HG03575 (cell line): ENCODE results near the gene UBR3.
"Not testable (repeated sequence)": the region's sequence is repeated elsewhere in the genome, so short reads cannot be mapped to it uniquely, and the experiment has no call there.

Experiments used
- ATAC-seq: cut with Tn5 transposase; IDR thresholded peaks from one replicate; pipeline ENCODE4 v1.9.1; 2021; ENCODE audit not compliant: unreplicated experiment, insufficient number of reproducible peaks, low FRiP score; ENCODE audit errors: extremely low read depth

The UBR3 gene, protein sequence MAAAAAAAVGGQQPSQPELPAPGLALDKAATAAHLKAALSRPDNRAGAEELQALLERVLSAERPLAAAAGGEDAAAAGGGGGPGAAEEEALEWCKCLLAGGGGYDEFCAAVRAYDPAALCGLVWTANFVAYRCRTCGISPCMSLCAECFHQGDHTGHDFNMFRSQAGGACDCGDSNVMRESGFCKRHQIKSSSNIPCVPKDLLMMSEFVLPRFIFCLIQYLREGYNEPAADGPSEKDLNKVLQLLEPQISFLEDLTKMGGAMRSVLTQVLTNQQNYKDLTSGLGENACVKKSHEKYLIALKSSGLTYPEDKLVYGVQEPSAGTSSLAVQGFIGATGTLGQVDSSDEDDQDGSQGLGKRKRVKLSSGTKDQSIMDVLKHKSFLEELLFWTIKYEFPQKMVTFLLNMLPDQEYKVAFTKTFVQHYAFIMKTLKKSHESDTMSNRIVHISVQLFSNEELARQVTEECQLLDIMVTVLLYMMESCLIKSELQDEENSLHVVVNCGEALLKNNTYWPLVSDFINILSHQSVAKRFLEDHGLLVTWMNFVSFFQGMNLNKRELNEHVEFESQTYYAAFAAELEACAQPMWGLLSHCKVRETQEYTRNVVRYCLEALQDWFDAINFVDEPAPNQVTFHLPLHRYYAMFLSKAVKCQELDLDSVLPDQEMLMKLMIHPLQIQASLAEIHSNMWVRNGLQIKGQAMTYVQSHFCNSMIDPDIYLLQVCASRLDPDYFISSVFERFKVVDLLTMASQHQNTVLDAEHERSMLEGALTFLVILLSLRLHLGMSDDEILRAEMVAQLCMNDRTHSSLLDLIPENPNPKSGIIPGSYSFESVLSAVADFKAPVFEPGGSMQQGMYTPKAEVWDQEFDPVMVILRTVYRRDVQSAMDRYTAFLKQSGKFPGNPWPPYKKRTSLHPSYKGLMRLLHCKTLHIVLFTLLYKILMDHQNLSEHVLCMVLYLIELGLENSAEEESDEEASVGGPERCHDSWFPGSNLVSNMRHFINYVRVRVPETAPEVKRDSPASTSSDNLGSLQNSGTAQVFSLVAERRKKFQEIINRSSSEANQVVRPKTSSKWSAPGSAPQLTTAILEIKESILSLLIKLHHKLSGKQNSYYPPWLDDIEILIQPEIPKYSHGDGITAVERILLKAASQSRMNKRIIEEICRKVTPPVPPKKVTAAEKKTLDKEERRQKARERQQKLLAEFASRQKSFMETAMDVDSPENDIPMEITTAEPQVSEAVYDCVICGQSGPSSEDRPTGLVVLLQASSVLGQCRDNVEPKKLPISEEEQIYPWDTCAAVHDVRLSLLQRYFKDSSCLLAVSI (N-terminal part only)

GRCh38 chr2:169827272-169828140 is at the start of gene UBR3:
Gene UBR3, plus strand, starts transcription at chr2:169827454. Its CDS starts 54 bp downstream, at chr2:169827508.
- ATAC-seq, result peak; percentile 35

GRCh38 chr2:169778446-169778845 is 48.8 kb upstream of the UBR3 start:
- no peak for ATAC-seq

- ATAC-seq, result no peak
These were observed 45.8 kb upstream of the UBR3 start for GRCh38 chr2:169781249-169782013.

- ATAC-seq, result no peak
These were observed 44.7 kb upstream of the UBR3 start for GRCh38 chr2:169782513-169782912.

GRCh38 chr2:169790581-169790980 is 36.7 kb upstream of the UBR3 start:
- no peak for ATAC-seq

- ATAC-seq, result no peak
These were observed 32.1 kb upstream of the UBR3 start for GRCh38 chr2:169795181-169795580.

- no peak for ATAC-seq
These were observed 30.8 kb upstream of the UBR3 start for GRCh38 chr2:169796441-169796840.

DNA sequence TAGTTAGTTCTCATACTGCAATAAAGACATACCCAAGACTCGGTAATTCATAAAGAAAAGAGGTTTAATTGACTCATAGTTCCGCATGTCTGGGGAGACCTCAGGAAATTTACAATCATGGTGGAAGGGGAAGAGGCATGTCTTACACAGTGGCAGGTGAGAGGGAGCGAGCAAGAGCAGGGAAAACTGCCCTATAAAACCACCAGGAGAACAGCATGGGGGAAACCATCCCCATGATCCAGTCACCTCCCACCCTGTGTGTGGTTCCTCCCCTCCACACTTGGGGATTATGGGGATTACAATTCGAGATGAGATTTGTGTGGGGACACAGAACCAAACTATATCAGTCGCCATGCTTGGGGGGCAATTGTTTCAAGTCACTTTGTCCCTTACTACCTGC is 29.7 kb upstream of the UBR3 start:
- no peak for ATAC-seq

- ATAC-seq, result no peak
These were observed 28.9 kb upstream of the UBR3 start for GRCh38 chr2:169798397-169798717.

DNA sequence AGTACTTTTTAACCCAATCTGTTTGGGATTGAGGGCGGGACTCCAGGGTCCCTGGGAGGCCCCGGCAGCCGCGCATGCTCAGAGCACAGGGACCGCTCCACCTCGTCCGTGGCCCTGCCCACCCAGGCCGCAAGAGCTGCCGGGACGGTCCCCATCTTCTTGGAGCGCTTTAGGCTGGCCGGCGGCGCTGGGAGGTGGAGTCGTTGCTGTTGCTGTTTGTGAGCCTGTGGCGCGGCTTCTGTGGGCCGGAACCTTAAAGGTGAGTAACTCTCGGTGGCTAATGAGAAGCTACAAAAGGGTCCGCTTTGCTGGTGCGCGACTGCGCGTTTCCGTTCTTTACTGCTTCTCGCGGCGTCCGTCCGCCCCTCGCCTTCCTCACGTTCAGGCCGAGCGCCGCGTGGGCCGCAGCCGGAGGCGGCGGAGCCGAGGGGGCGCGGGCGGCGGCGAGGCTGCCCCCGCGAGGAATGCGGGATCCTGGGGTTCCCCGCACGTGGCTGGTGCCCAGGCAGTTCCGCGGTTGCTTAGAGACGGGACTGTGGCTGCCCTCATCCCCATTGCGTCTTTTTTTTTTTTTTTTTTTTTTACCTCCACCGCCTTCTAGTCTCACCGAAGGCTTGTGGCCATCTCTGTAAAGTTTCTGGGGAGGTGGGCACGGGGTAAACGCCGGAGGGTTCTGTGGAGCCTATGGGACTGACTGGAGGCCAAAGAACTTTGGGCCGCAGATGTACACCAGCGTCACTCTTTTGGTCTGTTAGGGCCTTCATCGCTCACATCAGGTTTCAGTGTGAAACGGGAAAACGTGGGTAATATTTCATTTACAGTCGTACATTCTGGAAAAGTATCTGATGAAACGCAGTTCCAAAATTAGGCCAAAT is 28.3 kb upstream of the UBR3 start, which contains the start of gene SSB:
Gene SSB (plus strand): TSS at position 154 of the 875 bp plus-strand sequence. CDS start 2,090 bp downstream, outside the sequence.
- ATAC-seq, result peak; percentile 77

DNA sequence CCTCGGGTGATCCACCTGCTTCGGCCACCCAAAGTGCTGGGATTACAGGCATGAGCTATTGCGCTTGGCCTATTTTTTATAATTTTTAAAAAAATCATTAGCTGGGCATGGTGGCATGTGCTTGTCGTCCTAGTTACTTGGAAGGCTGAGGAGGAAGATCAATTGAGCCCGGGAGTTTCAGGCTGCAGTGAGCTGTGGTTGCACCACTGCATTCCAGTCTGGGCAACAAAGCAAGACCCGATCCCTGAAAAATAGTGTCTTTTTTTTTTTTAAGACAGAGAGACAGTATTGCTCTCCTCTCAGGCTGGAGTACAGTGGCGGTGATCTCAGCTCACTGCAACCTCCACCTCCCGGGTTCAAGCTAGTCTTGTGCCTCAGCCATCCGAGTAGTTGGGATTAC is 23.8 kb upstream of the UBR3 start:
- ATAC-seq, result no peak

DNA sequence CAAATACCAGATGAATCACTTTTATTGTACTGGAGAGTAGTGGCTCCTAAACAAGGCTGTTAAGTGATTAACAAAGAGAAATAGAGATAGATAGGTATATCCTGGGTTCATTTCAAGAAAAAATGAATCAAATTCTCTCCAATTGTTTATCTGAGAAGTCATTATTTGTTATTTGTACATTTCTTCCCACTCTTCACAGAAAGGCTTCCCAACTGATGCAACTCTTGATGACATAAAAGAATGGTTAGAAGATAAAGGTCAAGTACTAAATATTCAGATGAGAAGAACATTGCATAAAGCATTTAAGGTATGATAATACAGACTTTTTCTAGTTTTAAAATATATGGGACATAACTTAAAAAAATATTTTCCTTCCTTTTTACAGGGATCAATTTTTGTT is 20.7 kb upstream of the UBR3 start:
- ATAC-seq, result no peak

DNA sequence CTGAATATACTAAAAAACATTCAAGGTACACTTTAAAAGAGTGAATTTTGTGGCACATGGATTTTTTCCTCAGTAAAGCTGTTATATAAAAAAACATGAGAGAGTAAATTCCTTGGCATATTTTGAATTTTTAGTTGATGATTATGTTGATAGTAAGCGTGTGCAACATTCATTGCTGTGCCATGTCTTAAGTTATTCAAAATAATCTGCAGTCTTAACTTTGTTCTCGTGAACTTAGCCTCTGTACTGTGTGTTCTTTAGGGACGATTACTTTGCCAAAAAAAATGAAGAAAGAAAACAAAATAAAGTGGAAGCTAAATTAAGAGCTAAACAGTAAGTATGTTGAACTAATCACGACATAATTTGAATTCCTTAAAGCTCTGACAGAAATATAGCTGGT is 19.0 kb upstream of the UBR3 start:
- ATAC-seq, result no peak

GRCh38 chr2:169815849-169816248 is 11.4 kb upstream of the UBR3 start:
- ATAC-seq, result no peak

DNA sequence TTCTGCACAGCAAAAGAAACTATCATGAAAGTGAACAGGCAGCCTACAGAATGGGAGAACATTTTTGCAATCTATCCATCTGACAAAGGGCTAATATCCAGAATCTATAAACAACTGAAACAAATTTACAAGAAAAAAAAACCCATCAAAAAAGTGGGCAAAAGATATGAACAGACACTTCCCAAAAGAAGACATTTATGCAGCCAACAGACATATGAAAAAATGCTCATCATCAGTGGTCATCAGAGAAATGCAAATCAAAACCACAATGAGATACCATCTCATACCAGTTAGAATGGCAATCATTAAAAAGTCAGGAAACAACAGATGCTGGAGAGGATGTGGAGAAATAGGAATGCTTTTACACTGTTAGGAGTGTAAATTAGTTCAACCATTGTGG is 10.3 kb upstream of the UBR3 start:
- ATAC-seq, result not testable (repeated sequence)

- ATAC-seq, result not testable (repeated sequence)
These were observed 9.9 kb upstream of the UBR3 start for GRCh38 chr2:169817369-169817768.

DNA sequence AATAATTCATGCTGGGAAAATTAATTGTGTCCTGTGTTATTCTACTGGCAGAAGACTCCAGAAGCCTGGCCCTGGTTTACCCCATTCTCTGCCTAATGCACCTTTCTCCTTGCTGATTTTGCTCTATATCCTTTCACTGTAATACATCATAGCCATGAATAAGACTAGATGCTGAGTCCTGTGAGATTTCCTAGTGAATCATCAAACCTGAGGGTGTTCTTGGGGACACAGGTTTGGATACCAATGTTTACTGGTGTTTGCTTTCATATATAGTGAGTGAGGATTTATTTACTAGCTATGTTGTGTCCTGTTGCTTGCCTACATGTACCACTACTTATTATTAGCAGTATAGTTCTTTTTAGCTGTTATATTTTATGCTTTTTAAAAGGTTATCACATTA is 9.0 kb upstream of the UBR3 start:
- no peak for ATAC-seq
